Upper lobe of right lung (tissue), 1 donor: ENCODE data around the gene PLEKHD1. TPM values are rescaled to one million over a fixed set of nuclear protein-coding genes. Genes with fewer than 3 reads are reported as not detected.

Experiments
- ATAC-seq: fragments of 200-7000 bp; cut with Tn5 transposase; one replicate; pipeline ENCODE4 v1.9.1; 2020; ENCODE audit warnings: mild to moderate bottlenecking, moderate library complexity
- DNase-seq: peaks from one replicate; pipeline ENCODE4 v3.0.0-alpha.2; 2020
- H3K27ac ChIP-seq: fragments of 200-600 bp; one replicate; pipeline ENCODE4 v1.8.0; 2022
- H3K27me3 ChIP-seq: fragments of 200-600 bp; one replicate; pipeline ENCODE4 v1.8.0; 2022; ENCODE audit warnings: mild to moderate bottlenecking
- H3K36me3 ChIP-seq: fragments of 200-600 bp; one replicate; pipeline ENCODE4 v1.8.0; 2022
- H3K4me1 ChIP-seq: fragments of 200-600 bp; one replicate; pipeline ENCODE4 v1.8.0; 2022
- H3K4me3 ChIP-seq: fragments of 200-600 bp; one replicate; pipeline ENCODE4 v1.8.0; 2022; ENCODE audit warnings: mild to moderate bottlenecking
- H3K9me3 ChIP-seq: fragments of 200-600 bp; one replicate; pipeline ENCODE4 v1.8.0; 2022
- CTCF ChIP-seq: fragments of 200-600 bp; IDR thresholded peaks from one replicate; pipeline ENCODE4 v1.8.0; 2022; ENCODE audit warnings: antibody characterized with exemption
- intact Hi-C: fragments of 100-400 bp; cut with DNase I; formaldehyde crosslinking; loops from one replicate; pipeline ENCODE4 v1.11.0; 2022
- total RNA-seq: library from RNA; stranded (reverse); fragmentation: NEBNext Ultra II Directional; extraction: Animal tissue kit (Norgen Biotek cat#: 25700); gene quantifications from one replicate; pipeline ENCODE4 v1.2.1, GENCODE V29; 2021
- donor health status: DM: no; HTN: yes; CAD: no; lungs with severe emphysema.

The PLEKHD1 gene
- total RNA-seq, 1 donor from 2014 or later: 0.41 TPM

- DNase-seq: peak; percentile 85
- Histone ChIP-seq H3K36me3 (no peaks in the 10 kb centered on the region), H3K9me3 (no peaks in the 10 kb centered on the region), H3K27me3 (peaks cover 74% of the 10 kb centered on the region), H3K4me3 (peak within 1 kb of the TSS; percentile 21), H3K27ac (no peak within 1 kb of the TSS), H3K4me1 (peaks cover 30% of the 10 kb centered on the region)
- ATAC-seq: peak; percentile 79
- TF ChIP-seq CTCF: peak; percentile 88
- intact Hi-C loops: no loop called here
Observed at GRCh38 chr14:69574263-69574953, 89.9 kb downstream of the PLEKHD1 start, which contains the start of gene CCDC177. Gene CCDC177 (minus strand): TSS chr14:69574871. CDS start chr14:69573622, 1,249 bp downstream.

- no peaks in the 10 kb centered on the region for H3K36me3 ChIP-seq
- H3K27ac ChIP-seq: no peak overlapping the region
- ATAC-seq (no peak), DNase-seq (no peak)
- peaks cover 30% of the 10 kb centered on the region for H3K4me1 ChIP-seq
- H3K27me3 ChIP-seq: peaks cover 69% of the 10 kb centered on the region
- no peak for TF ChIP-seq CTCF
- no peaks in the 10 kb centered on the region for H3K9me3 ChIP-seq
- H3K4me3 ChIP-seq: peak overlapping the region; percentile 21
- intact Hi-C loops: no loop called here
Observed at GRCh38 chr14:69574954-69575295, 90.4 kb downstream of the PLEKHD1 start.

GRCh38 chr14:69579476-69579875, 94.9 kb downstream of the PLEKHD1 start:
- ATAC-seq (no peak), DNase-seq (no peak)
- Histone ChIP-seq H3K27ac (no peak overlapping the region), H3K27me3 (peaks cover 24% of the 10 kb centered on the region), H3K4me3 (no peak overlapping the region), H3K9me3 (no peaks in the 10 kb centered on the region), H3K4me1 (peaks cover 6% of the 10 kb centered on the region), H3K36me3 (no peaks in the 10 kb centered on the region)
- intact Hi-C loops: no loop called here
- no peak for TF ChIP-seq CTCF

GRCh38 chr14:69580009-69580577, 95.6 kb downstream of the PLEKHD1 start:
- ATAC-seq (peak; percentile 68), DNase-seq (no peak)
- Histone ChIP-seq H3K4me1 (peaks cover 2% of the 10 kb centered on the region), H3K36me3 (no peaks in the 10 kb centered on the region), H3K27me3 (peaks cover 21% of the 10 kb centered on the region), H3K4me3 (no peak overlapping the region), H3K9me3 (no peaks in the 10 kb centered on the region), H3K27ac (no peak overlapping the region)
- peak; percentile 41 for TF ChIP-seq CTCF
- intact Hi-C loops: no loop called here

Other genes with a start within 250 kb of the PLEKHD1 start
- 3.0 TPM for gene GALNT16, start 224.6 kb upstream of the PLEKHD1 start, total RNA-seq
- 114 TPM for gene ERH, start 86.4 kb upstream of the PLEKHD1 start, total RNA-seq
- 55.6 TPM for gene SLC39A9, start 86.0 kb upstream of the PLEKHD1 start, total RNA-seq
- not detected for gene CCDC177, start 90.1 kb downstream of the PLEKHD1 start, total RNA-seq
- 87.5 TPM for gene SUSD6, start 126.9 kb downstream of the PLEKHD1 start, total RNA-seq